Adrenal gland (tissue), 5 donors: ENCODE results near the gene DOCK10.

Experiments
- CTCF ChIP-seq, 6 experiments: fragments of 450-650 bp in 4 of 6; fragments of 200-600 bp in 2 of 6; sonication (generic) in 1 of 6; IDR thresholded peaks; 1 replicate in 5 of 6; 2 replicates in 1 of 6; pipeline versions ENCODE4 v1.5.1 to v1.8.0; 2016 to 2021; ENCODE audit warnings: antibody characterized with exemption in 6 of 6, mild to moderate bottlenecking in 2 of 6, moderate library complexity in 1 of 6
- POLR2A ChIP-seq, 2 donors: fragments of 450-650 bp; IDR thresholded peaks; one replicate each; pipeline ENCODE4 v1.6.1; 2017; ENCODE audit warnings: antibody characterized with exemption in 2 of 2, mild to moderate bottlenecking in 2 of 2, moderate library complexity in 1 of 2
- donor health status: DM: no; HTN: no; CAD: no.

- TF ChIP-seq CTCF (IDR thresholded peaks at IDR 0.05), result no peak
- TF ChIP-seq POLR2A (IDR thresholded peaks at IDR 0.05), result no peak
Observed at GRCh38 chr2:225064362-225064761, 22.1 kb upstream of the DOCK10 start.
